NB4 (cell line): ENCODE data around the gene TRIML1.

Experiments
- POLR2A ChIP-seq: IDR thresholded peaks from 2 replicates; pipeline ENCODE4 v1.6.1; 2011; ENCODE audit warnings: mild to moderate bottlenecking; ENCODE audit not compliant: insufficient read length; ENCODE audit errors: extremely low read depth
- TF ChIP-seq, protein P1 (sequence below): IDR thresholded peaks from one replicate; pipeline ENCODE4 v1.5.1; 2012; ENCODE audit warnings: low read depth, low read length

DNA sequence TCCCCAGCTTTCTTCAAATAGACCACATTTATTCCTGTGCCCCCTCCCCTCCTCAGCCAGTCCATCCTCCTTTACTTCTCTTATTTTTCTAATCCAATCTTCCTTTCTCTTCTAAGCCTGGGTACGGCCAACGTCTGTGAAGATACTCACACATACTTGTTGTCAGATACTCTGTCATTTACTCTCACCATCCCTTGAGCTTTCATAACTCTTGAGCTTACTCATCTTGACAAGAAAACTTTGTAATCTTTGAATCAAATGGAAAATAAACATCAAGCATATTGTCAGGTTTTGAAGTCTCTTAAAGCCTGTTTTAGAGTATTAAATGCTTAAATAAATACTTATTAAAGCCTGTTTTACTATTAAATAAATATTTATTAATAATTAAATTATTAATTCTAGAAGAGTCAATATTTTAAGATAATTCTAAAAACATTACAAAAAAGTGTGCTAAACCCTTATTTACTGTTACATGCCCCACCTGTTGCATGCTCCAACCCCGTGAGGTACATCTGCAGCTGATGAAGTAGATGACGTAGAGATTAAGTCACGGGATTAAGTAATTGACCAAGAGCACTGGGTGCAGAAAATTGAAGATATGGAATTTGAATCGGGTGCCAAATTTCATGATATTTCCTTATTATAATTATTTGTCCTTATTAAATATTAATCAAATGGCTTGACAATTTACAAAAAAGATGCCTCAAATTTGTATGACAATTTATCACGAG lies 28.3 kb upstream of the TRIML1 start:
- no peak for TF ChIP-seq POLR2A
- TF ChIP-seq, protein P1, sequence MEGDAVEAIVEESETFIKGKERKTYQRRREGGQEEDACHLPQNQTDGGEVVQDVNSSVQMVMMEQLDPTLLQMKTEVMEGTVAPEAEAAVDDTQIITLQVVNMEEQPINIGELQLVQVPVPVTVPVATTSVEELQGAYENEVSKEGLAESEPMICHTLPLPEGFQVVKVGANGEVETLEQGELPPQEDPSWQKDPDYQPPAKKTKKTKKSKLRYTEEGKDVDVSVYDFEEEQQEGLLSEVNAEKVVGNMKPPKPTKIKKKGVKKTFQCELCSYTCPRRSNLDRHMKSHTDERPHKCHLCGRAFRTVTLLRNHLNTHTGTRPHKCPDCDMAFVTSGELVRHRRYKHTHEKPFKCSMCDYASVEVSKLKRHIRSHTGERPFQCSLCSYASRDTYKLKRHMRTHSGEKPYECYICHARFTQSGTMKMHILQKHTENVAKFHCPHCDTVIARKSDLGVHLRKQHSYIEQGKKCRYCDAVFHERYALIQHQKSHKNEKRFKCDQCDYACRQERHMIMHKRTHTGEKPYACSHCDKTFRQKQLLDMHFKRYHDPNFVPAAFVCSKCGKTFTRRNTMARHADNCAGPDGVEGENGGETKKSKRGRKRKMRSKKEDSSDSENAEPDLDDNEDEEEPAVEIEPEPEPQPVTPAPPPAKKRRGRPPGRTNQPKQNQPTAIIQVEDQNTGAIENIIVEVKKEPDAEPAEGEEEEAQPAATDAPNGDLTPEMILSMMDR: no peak
